H1 (cell line): Measurements from ENCODE around the gene IP6K1. TPM values are rescaled to one million over a fixed set of nuclear protein-coding genes. Genes with fewer than 3 reads are reported as not detected.

Experiments
- CTCF ChIA-PET: fragments of 300-600 bp; sonication (Branson Sonifier 250); formaldehyde crosslinking; loops from one replicate; lab custom pipeline; 2021; ENCODE audit not compliant: partially characterized antibody; lab: Charles Lee
- POLR2A ChIA-PET: fragments of 300-600 bp; sonication (Branson Sonifier 250); formaldehyde crosslinking; loops from one replicate; lab custom pipeline; 2021; ENCODE audit warnings: inconsistent platforms; ENCODE audit not compliant: partially characterized antibody; lab: Charles Lee
- DNase-seq, 2 experiments: peaks; one replicate each; pipeline versions ENCODE4 v3.0.0 to v3.0.0-alpha.2; 2010 to 2022; ENCODE audit warnings: low spot score in 2 of 2, low read depth in 1 of 2, mixed read lengths in 1 of 2
- FAIRE-seq: peaks from 2 replicates; lab custom pipeline; 2011; peaks lifted over from hg19 to GRCh38; lab: Jason Lieb, UNC
- H2AFZ ChIP-seq: 2 replicates; pipeline ENCODE4 v1.8.1; 2012; ENCODE audit warnings: low read length, inconsistent platforms
- H2AK5ac ChIP-seq: 2 replicates; pipeline ENCODE4 v1.6.1; 2013; ENCODE audit warnings: low read depth, low read length
- H2BK120ac ChIP-seq: replicated peaks from 2 replicates; pipeline ENCODE3; 2013; ENCODE audit warnings: low read depth, low read length, inconsistent platforms
- H2BK12ac ChIP-seq: 2 replicates; pipeline ENCODE4 v1.6.1; 2013; ENCODE audit warnings: low read depth, low read length
- H2BK15ac ChIP-seq: 2 replicates; pipeline ENCODE4 v1.6.1; 2013; ENCODE audit warnings: low read length
- H2BK20ac ChIP-seq: 2 replicates; pipeline ENCODE4 v1.6.1; 2013; ENCODE audit warnings: low read length
- H2BK5ac ChIP-seq: 2 replicates; pipeline ENCODE4 v1.6.1; 2013; ENCODE audit warnings: low read depth, low read length
- H3K14ac ChIP-seq: 2 replicates; pipeline ENCODE4 v1.6.1; 2013; ENCODE audit warnings: inconsistent platforms; ENCODE audit not compliant: insufficient read length
- H3K18ac ChIP-seq: 2 replicates; pipeline ENCODE4 v1.6.1; 2013; ENCODE audit warnings: low read length; ENCODE audit errors: extremely low read depth
- H3K23ac ChIP-seq: 2 replicates; pipeline ENCODE4 v1.6.1; 2013; ENCODE audit warnings: inconsistent platforms; ENCODE audit not compliant: insufficient read length
- H3K23me2 ChIP-seq: 2 replicates; pipeline ENCODE4 v1.6.1; 2013; ENCODE audit warnings: low read depth, low read length
- H3K27ac ChIP-seq: 2 replicates; pipeline ENCODE4 v1.6.1; 2011; ENCODE audit warnings: low read depth, low read length, inconsistent platforms
- H3K27me3 ChIP-seq, 4 experiments: replicated peaks in 1 of 4; 1 replicate in 1 of 4; 2 replicates in 3 of 4; pipeline versions ENCODE4 v1.6.1 to v1.8.1; 2011 to 2013; ENCODE audit warnings: low read length in 3 of 4, mild to moderate bottlenecking in 3 of 4, inconsistent platforms in 2 of 4, mixed read lengths in 2 of 4, moderate library complexity in 1 of 4; ENCODE audit not compliant: control insufficient read depth in 3 of 4, insufficient read depth in 3 of 4; ENCODE audit errors: extremely low read depth in 1 of 4
- H3K36me3 ChIP-seq, 4 experiments: 2 replicates each; pipeline versions ENCODE4 v1.6.1 to v1.8.1; 2011 to 2013; ENCODE audit warnings: mild to moderate bottlenecking in 4 of 4, low read length in 3 of 4, moderate library complexity in 2 of 4, control low read depth in 1 of 4, inconsistent platforms in 1 of 4; ENCODE audit not compliant: insufficient read depth in 4 of 4, control insufficient read depth in 2 of 4
- H3K4ac ChIP-seq: replicated peaks from 2 replicates; pipeline ENCODE3; 2013; ENCODE audit warnings: low read length, low read depth, mixed read lengths, inconsistent platforms; ENCODE audit not compliant: insufficient read length
- H3K4me1 ChIP-seq, 4 experiments: replicated peaks in 1 of 4; 1 replicate in 1 of 4; 2 replicates in 3 of 4; pipeline versions ENCODE4 v1.6.1 to v1.8.1; 2011 to 2013; ENCODE audit warnings: low read length in 3 of 4, inconsistent platforms in 2 of 4, mixed read lengths in 1 of 4; ENCODE audit not compliant: insufficient read depth in 4 of 4, control insufficient read depth in 3 of 4
- H3K4me2 ChIP-seq, 2 experiments: 2 replicates each; pipeline versions ENCODE4 v1.6.1 to v1.8.1; 2011 to 2013; ENCODE audit warnings: low read depth in 2 of 2, low read length in 2 of 2, control low read depth in 1 of 2, inconsistent platforms in 1 of 2, mild to moderate bottlenecking in 1 of 2; ENCODE audit not compliant: insufficient read depth in 1 of 2
- H3K4me3 ChIP-seq, 4 experiments: fragments of 200-600, 300-600 bp in 1 of 4; sonication (generic), shearing (Covaris generic), sonication (Bioruptor Twin) in 1 of 4; 2 replicates each; pipeline versions ENCODE4 v1.5.1 to v1.8.1; 2011 to 2016; ENCODE audit warnings: low read length in 4 of 4, low read depth in 3 of 4, control low read depth in 2 of 4, inconsistent platforms in 2 of 4, mild to moderate bottlenecking in 2 of 4, mixed read lengths in 1 of 4, moderate library complexity in 1 of 4; ENCODE audit not compliant: insufficient read depth in 2 of 4; ENCODE audit errors: extremely low read depth in 1 of 4
- H3K56ac ChIP-seq: replicated peaks from 2 replicates; pipeline ENCODE3; 2013; ENCODE audit warnings: low read depth, mild to moderate bottlenecking, mixed read lengths, low read length, inconsistent platforms; ENCODE audit not compliant: insufficient read length
- H3K79me1 ChIP-seq: 2 replicates; pipeline ENCODE4 v1.6.1; 2013; ENCODE audit warnings: low read depth, low read length, control low read depth
- H3K79me2 ChIP-seq, 2 experiments: 2 replicates each; pipeline versions ENCODE4 v1.6.1 to v1.8.1; 2012 to 2013; ENCODE audit warnings: low read length in 2 of 2, mild to moderate bottlenecking in 2 of 2, inconsistent platforms in 1 of 2; ENCODE audit not compliant: insufficient read depth in 2 of 2, control insufficient read depth in 1 of 2
- H3K9ac ChIP-seq, 4 experiments: replicated peaks in 1 of 4; 1 replicate in 1 of 4; 2 replicates in 3 of 4; pipeline versions ENCODE4 v1.6.1 to v1.8.1; 2011 to 2013; ENCODE audit warnings: low read depth in 3 of 4, low read length in 3 of 4, control low read depth in 2 of 4, mild to moderate bottlenecking in 2 of 4, moderate library complexity in 2 of 4, inconsistent platforms in 1 of 4; ENCODE audit errors: extremely low read depth in 1 of 4
- H3K9me3 ChIP-seq, 2 experiments: 2 replicates each; pipeline versions ENCODE4 v1.6.1 to v1.8.1; 2012 to 2013; ENCODE audit warnings: mild to moderate bottlenecking in 2 of 2, moderate library complexity in 2 of 2, control low read depth in 1 of 2, inconsistent platforms in 1 of 2, low read depth in 1 of 2, low read length in 1 of 2, mixed read lengths in 1 of 2; ENCODE audit not compliant: insufficient read depth in 2 of 2
- H4K20me1 ChIP-seq, 2 experiments: replicated peaks in 1 of 2; 2 replicates each; pipeline versions ENCODE3 to v1.8.1; 2011 to 2013; ENCODE audit warnings: inconsistent platforms in 2 of 2, low read length in 2 of 2, mild to moderate bottlenecking in 1 of 2; ENCODE audit not compliant: insufficient read depth in 2 of 2, control insufficient read depth in 1 of 2
- H4K5ac ChIP-seq: 2 replicates; pipeline ENCODE4 v1.6.1; 2013; ENCODE audit warnings: low read length, low read depth, mixed read lengths, inconsistent platforms; ENCODE audit not compliant: insufficient read length
- H4K8ac ChIP-seq: 2 replicates; pipeline ENCODE4 v1.8.0; 2013; ENCODE audit warnings: mild to moderate bottlenecking, moderate library complexity, low read length, inconsistent platforms; ENCODE audit not compliant: insufficient read depth; ENCODE audit errors: extremely low read depth
- H4K91ac ChIP-seq: replicated peaks from 2 replicates; pipeline ENCODE3; 2013; ENCODE audit warnings: low read length, mixed read lengths, inconsistent platforms; ENCODE audit not compliant: insufficient read length
- ATF3 ChIP-seq: IDR thresholded peaks from 2 replicates; pipeline ENCODE4 v1.6.1; 2011; ENCODE audit warnings: low read depth, mild to moderate bottlenecking, low read length; ENCODE audit not compliant: insufficient read depth
- FOSL1 ChIP-seq: IDR thresholded peaks from 2 replicates; pipeline ENCODE4 v1.6.1; 2011; ENCODE audit warnings: mild to moderate bottlenecking, low read depth, low read length, moderate library complexity; ENCODE audit not compliant: insufficient read depth
- WGBS, 2 experiments: shearing (Covaris generic) in 1 of 2; methylation state at CpG; one replicate each; pipeline versions ENCODE4 v1.1.6 to v1.1.7; 2013 to 2015; ENCODE audit warnings: low lambda C conversion rate in 2 of 2, mixed read lengths in 2 of 2, inconsistent platforms in 1 of 2, low coverage in 1 of 2, missing lambda C conversion rate in 1 of 2; ENCODE audit not compliant: insufficient replicate concordance in 2 of 2, insufficient coverage in 1 of 2, insufficient read length in 1 of 2; ENCODE audit errors: extremely low coverage in 1 of 2, missing lambda C conversion rate in 1 of 2; 5-methylcytosine and 5-hydroxymethylcytosine counted together
- polyA plus RNA-seq, 7 experiments: library from polyadenylated mRNA; depleted of rRNA in 3 of 7; stranded (reverse) in 5 of 7; unstranded in 2 of 7; fragments of >200 nt in 5 of 7; fragments of 200-250 nt in 2 of 7; gene quantifications; 1 replicate in 5 of 7; 2 replicates in 1 of 7; 4 replicates in 1 of 7; pipeline versions ENCODE4 v1.2.1 to v1.2.3, GENCODE V29; 2011 to 2013; ENCODE audit warnings: missing spikeins in 2 of 7, mixed read lengths in 2 of 7
- total RNA-seq: library from RNA; stranded (reverse); fragmentation: NEBNext Ultra II Directional; extraction: Animal tissue kit (Norgen Biotek cat#: 25700); gene quantifications from 2 replicates; pipeline ENCODE4 v1.2.1, GENCODE V29; 2021

The IP6K1 gene
- total and polyA plus RNA-seq, 2 of the 8 experiments (the other 6 are each of a cell fraction or from before 2014, with no cell fraction given), result 31.5 to 35.2 TPM

GRCh38 chr3:49733551-49733950 lies 52.8 kb downstream of the IP6K1 start:
- H4K91ac ChIP-seq, result no peak overlapping the region
- peaks cover 2 to 3% of the 10 kb centered on the region in 2 experiments for H4K20me1 ChIP-seq
- H3K79me1 ChIP-seq, result no peaks in the 10 kb centered on the region; the same call in 1 of the 2 replicates
- peaks cover 0 to 3% of the 10 kb centered on the region in 2 experiments; a peak in 1 of 4 replicates for H3K79me2 ChIP-seq
- H2BK20ac ChIP-seq, result no peak overlapping the region
- H2BK5ac ChIP-seq, result no peak overlapping the region
- no peaks in the 10 kb centered on the region for H3K23me2 ChIP-seq
- H3K23ac ChIP-seq, result no peak overlapping the region
- H3K18ac ChIP-seq, result no peak overlapping the region
- TF ChIP-seq FOSL1, result no peak
- TF ChIP-seq ATF3, result no peak
- TF ChIP-seq, all 59 proteins: peak for 0
- no peak overlapping the region for H2BK12ac ChIP-seq
- no peaks in the 10 kb centered on the region for H3K9me3 ChIP-seq
- 89% methylated on average over 1 of the region's 1 CpG; no CpG with 5 or more reads in 1 of the 2 experiments for WGBS, 2 experiments
- no peak overlapping the region for H3K4me3 ChIP-seq
- no peak overlapping the region for H2BK120ac ChIP-seq
- no peak overlapping the region for H4K5ac ChIP-seq
- H3K27me3 ChIP-seq, result no peaks in the 10 kb centered on the region
- no peak overlapping the region for H2AK5ac ChIP-seq
- POLR2A ChIA-PET, result no interaction called here
- H3K56ac ChIP-seq, result no peak overlapping the region
- no peak overlapping the region for H3K27ac ChIP-seq
- peaks cover 10 to 49% (median 38%) of the 10 kb centered on the region in 4 experiments for H3K36me3 ChIP-seq
- H3K14ac ChIP-seq, result no peak overlapping the region
- FAIRE-seq (no peak), DNase-seq (no peak)
- H3K4ac ChIP-seq, result no peak overlapping the region
- H4K8ac ChIP-seq, result no peak overlapping the region
- H3K9ac ChIP-seq, result no peak overlapping the region
- H2AFZ ChIP-seq, result no peak overlapping the region
- H3K4me2 ChIP-seq, result no peak overlapping the region
- CTCF ChIA-PET, result no interaction called here
- H3K4me1 ChIP-seq, result no peaks in the 10 kb centered on the region
- H2BK15ac ChIP-seq, result no peak overlapping the region
